T-cell (primary cell): ENCODE measurements around the gene LRRC75A. TPM values are rescaled to one million over a fixed set of nuclear protein-coding genes. Genes with fewer than 3 reads are reported as not detected.
A peak's percentile ranks its signal among the peaks of the same experiment; 100 is the strongest.

ENCODE experiments used
- ATAC-seq, 4 experiments: fragments of 200-7000 bp in 3 of 4; fragments of 150-1000 bp in 1 of 4; cut with Tn5 transposase; replicated peaks in 1 of 4; 1 replicate in 3 of 4; 2 replicates in 1 of 4; pipeline ENCODE4 v1.10.0; 2021; ENCODE audit warnings: moderate library complexity in 3 of 4, mild to moderate bottlenecking in 2 of 4, moderate number of reproducible peaks in 1 of 4
- CTCF ChIA-PET, 2 donors: fragments of 300-600 bp; sonication (Branson Sonifier 250); formaldehyde crosslinking; loops; one replicate each; lab custom pipeline; 2022; ENCODE audit warnings: antibody characterized with exemption in 2 of 2; lab: Charles Lee
- POLR2A ChIA-PET, 2 donors: fragments of 300-600 bp; sonication (Branson Sonifier 250); formaldehyde crosslinking; loops; one replicate each; lab custom pipeline; 2022; ENCODE audit warnings: antibody characterized with exemption in 2 of 2; lab: Charles Lee
- DNase-seq, 35 experiments: peaks; one replicate each; pipeline versions ENCODE4 v3.0.0 to v3.0.0-alpha.2; 2013 to 2023
- H3K27ac ChIP-seq: one replicate; pipeline ENCODE4 v1.5.1; 2013; ENCODE audit warnings: low read length
- H3K27me3 ChIP-seq, 2 experiments: replicated peaks in 1 of 2; 1 replicate in 1 of 2; 2 replicates in 1 of 2; pipeline versions ENCODE4 v1.6.1 to v1.7.0; 2013; ENCODE audit warnings: low read length in 1 of 2, mixed read lengths in 1 of 2; ENCODE audit not compliant: control insufficient read depth in 2 of 2, insufficient read depth in 2 of 2; ENCODE audit errors: extremely low read depth in 1 of 2
- H3K36me3 ChIP-seq, 2 donors: 1 replicate in 1 of 2; 2 replicates in 1 of 2; pipeline versions ENCODE4 v1.6.1 to v1.7.0; 2013; ENCODE audit warnings: low read length in 1 of 2; ENCODE audit not compliant: control insufficient read depth in 2 of 2, insufficient read depth in 1 of 2; ENCODE audit errors: extremely low read depth in 1 of 2
- H3K4me1 ChIP-seq, 2 experiments: 1 replicate in 1 of 2; 2 replicates in 1 of 2; pipeline versions ENCODE4 v1.6.1 to v1.7.0; 2013; ENCODE audit warnings: low read length in 2 of 2, mixed read lengths in 1 of 2; ENCODE audit not compliant: insufficient read depth in 2 of 2, control insufficient read depth in 1 of 2; ENCODE audit errors: extremely low read depth in 1 of 2
- H3K4me3 ChIP-seq, 2 donors: 1 replicate in 1 of 2; 2 replicates in 1 of 2; pipeline versions ENCODE4 v1.5.1 to v1.7.0; 2013; ENCODE audit warnings: mild to moderate bottlenecking in 2 of 2, low read length in 1 of 2, moderate library complexity in 1 of 2; ENCODE audit not compliant: control insufficient read depth in 1 of 2; ENCODE audit errors: extremely low read depth in 1 of 2
- H3K9me3 ChIP-seq: 2 replicates; pipeline ENCODE4 v1.7.0; 2013
- H3K27ac Mint-ChIP-seq, 2 donors: one replicate each; pipeline ENCODE4 v1.8.0; 2020 to 2021; ENCODE audit warnings: mild to moderate bottlenecking in 2 of 2, mixed read lengths in 2 of 2
- H3K27me3 Mint-ChIP-seq, 2 donors: one replicate each; pipeline ENCODE4 v1.8.0; 2021 to 2022; ENCODE audit warnings: mixed read lengths in 2 of 2
- H3K36me3 Mint-ChIP-seq: one replicate; pipeline ENCODE4 v1.8.0; 2021; ENCODE audit warnings: mixed read lengths
- H3K4me1 Mint-ChIP-seq, 3 donors: one replicate each; pipeline ENCODE4 v1.8.0; 2020 to 2022; ENCODE audit warnings: mixed read lengths in 3 of 3, mild to moderate bottlenecking in 1 of 3
- H3K4me3 Mint-ChIP-seq, 3 donors: one replicate each; pipeline ENCODE4 v1.8.0; 2020 to 2022; ENCODE audit warnings: mild to moderate bottlenecking in 3 of 3, mixed read lengths in 3 of 3, moderate library complexity in 3 of 3
- H3K9me3 Mint-ChIP-seq, 3 donors: one replicate each; pipeline ENCODE4 v1.8.0; 2020 to 2022; ENCODE audit warnings: mixed read lengths in 3 of 3
- WGBS: methylation state at CpG from one replicate; pipeline ENCODE4 v1.1.5; 2013; ENCODE audit warnings: missing lambda C conversion rate; ENCODE audit not compliant: insufficient coverage; 5-methylcytosine and 5-hydroxymethylcytosine counted together
- total RNA-seq, 35 experiments: library from RNA in 6 of 35; stranded (reverse) in 6 of 35; fragments of 120-200 nt in 1 of 35; gene quantifications; one replicate each; pipeline versions ENCODE4 v1.2.1 to v1.2.4 and lab custom pipeline; 2013 to 2026

LRRC75A gene
- total RNA-seq, 5 donors from 2014 or later (not counting 1 experiment from before 2014, with no cell fraction given): 3.5 to 7.8 (median 5.4) TPM

- CTCF ChIA-PET: interaction anchor here in 1 of 2 donors (0.6 kb wide), 1 partner anchor 123 kb away, joined by 6 read pairs; no protein-coding TSS in a partner anchor
- H3K9me3 ChIP-seq: no peaks in the 10 kb centered on the region
- ATAC-seq (no peak), DNase-seq (no peak)
- H3K4me3 ChIP-seq: no peak overlapping the region
- H3K36me3 ChIP-seq: peaks cover 0 to 5% of the 10 kb centered on the region in 2 donors
- H3K27me3 ChIP-seq: no peaks in the 10 kb centered on the region
- Mint-ChIP-seq H3K36me3 (peaks cover 8% of the 10 kb centered on the region), H3K27me3 (no peaks in the 10 kb centered on the region), H3K4me3 (no peak overlapping the region), H3K27ac (no peak overlapping the region), H3K9me3 (no peaks in the 10 kb centered on the region), H3K4me1 (peaks cover 0 to 2% (median 2%) of the 10 kb centered on the region in 3 donors)
- WGBS: 94% methylated on average over 13 of the region's 17 CpGs
- H3K27ac ChIP-seq: no peak overlapping the region
- H3K4me1 ChIP-seq: no peaks in the 10 kb centered on the region
- POLR2A ChIA-PET: no interaction called here
These were observed 31.0 kb downstream of the LRRC75A start for GRCh38 chr17:16460796-16461605.

GRCh38 chr17:16459855-16460550 lies 32.0 kb downstream of the LRRC75A start:
- ATAC-seq (no peak), DNase-seq (no peak)
- ChIA-PET CTCF (no interaction called here), POLR2A (no interaction called here)
- Mint-ChIP-seq H3K27ac (peak overlapping the region in 1 of 2 donors; percentile 6), H3K4me3 (no peak overlapping the region), H3K9me3 (no peaks in the 10 kb centered on the region), H3K36me3 (peaks cover 8% of the 10 kb centered on the region), H3K27me3 (no peaks in the 10 kb centered on the region), H3K4me1 (peaks cover 0 to 2% (median 2%) of the 10 kb centered on the region in 3 donors)
- no peak overlapping the region for H3K27ac ChIP-seq
- H3K9me3 ChIP-seq: no peaks in the 10 kb centered on the region
- H3K36me3 ChIP-seq: peaks cover 0 to 5% of the 10 kb centered on the region in 2 donors
- WGBS: 90% methylated on average over 2 of the region's 5 CpGs
- no peak overlapping the region for H3K4me3 ChIP-seq
- no peaks in the 10 kb centered on the region for H3K27me3 ChIP-seq
- H3K4me1 ChIP-seq: no peaks in the 10 kb centered on the region

- POLR2A ChIA-PET: no interaction called here
- Histone ChIP-seq H3K9me3 (no peaks in the 10 kb centered on the region), H3K27me3 (no peaks in the 10 kb centered on the region), H3K36me3 (peaks cover 0 to 5% of the 10 kb centered on the region in 2 donors), H3K4me1 (no peaks in the 10 kb centered on the region), H3K4me3 (no peak overlapping the region), H3K27ac (no peak overlapping the region)
- H3K4me3 Mint-ChIP-seq: no peak overlapping the region
- no peaks in the 10 kb centered on the region for H3K27me3 Mint-ChIP-seq
- ATAC-seq (no peak), DNase-seq (no peak)
- no peaks in the 10 kb centered on the region for H3K9me3 Mint-ChIP-seq
- peaks cover 8% of the 10 kb centered on the region for H3K36me3 Mint-ChIP-seq
- H3K27ac Mint-ChIP-seq: no peak overlapping the region
- CTCF ChIA-PET: no interaction called here
- H3K4me1 Mint-ChIP-seq: peaks cover 0 to 2% (median 2%) of the 10 kb centered on the region in 3 donors
- WGBS: 94% methylated on average over 7 of the region's 11 CpGs
These were observed 32.7 kb downstream of the LRRC75A start for GRCh38 chr17:16459271-16459670.

GRCh38 chr17:16456742-16457316 lies 35.2 kb downstream of the LRRC75A start:
- WGBS: 91% methylated on average over 9 of the region's 9 CpGs
- Mint-ChIP-seq H3K27ac (no peak overlapping the region), H3K36me3 (peaks cover 8% of the 10 kb centered on the region), H3K4me1 (peaks cover 2 to 7% (median 6%) of the 10 kb centered on the region in 3 donors), H3K4me3 (no peak overlapping the region), H3K9me3 (no peaks in the 10 kb centered on the region), H3K27me3 (no peaks in the 10 kb centered on the region)
- ATAC-seq (no peak), DNase-seq (no peak)
- ChIA-PET POLR2A (no interaction called here), CTCF (no interaction called here)
- Histone ChIP-seq H3K36me3 (peaks cover 0 to 5% of the 10 kb centered on the region in 2 donors), H3K4me1 (peaks cover 0 to 8% of the 10 kb centered on the region in 2 experiments), H3K9me3 (no peaks in the 10 kb centered on the region), H3K27me3 (no peaks in the 10 kb centered on the region), H3K27ac (no peak overlapping the region), H3K4me3 (no peak overlapping the region)

GRCh38 chr17:16455997-16456741 lies 35.8 kb downstream of the LRRC75A start:
- ChIA-PET POLR2A (no interaction called here), CTCF (no interaction called here)
- H3K27me3 ChIP-seq: no peaks in the 10 kb centered on the region
- Mint-ChIP-seq H3K27me3 (no peaks in the 10 kb centered on the region), H3K4me1 (peaks cover 2 to 7% (median 6%) of the 10 kb centered on the region in 3 donors), H3K27ac (no peak overlapping the region), H3K4me3 (no peak overlapping the region), H3K36me3 (peaks cover 8% of the 10 kb centered on the region), H3K9me3 (no peaks in the 10 kb centered on the region)
- no peak for DNase-seq
- H3K4me1 ChIP-seq: peaks cover 0 to 8% of the 10 kb centered on the region in 2 experiments
- no peak overlapping the region for H3K4me3 ChIP-seq
- H3K27ac ChIP-seq: no peak overlapping the region
- no peaks in the 10 kb centered on the region for H3K9me3 ChIP-seq
- peaks cover 0 to 5% of the 10 kb centered on the region in 2 donors for H3K36me3 ChIP-seq
- ATAC-seq: no peak
- 86% methylated on average over 5 of the region's 5 CpGs for WGBS

- Histone ChIP-seq H3K9me3 (no peaks in the 10 kb centered on the region), H3K4me3 (no peak overlapping the region), H3K36me3 (peaks cover 6% of the 10 kb centered on the region in 2 donors), H3K27me3 (no peaks in the 10 kb centered on the region), H3K4me1 (peaks cover 0 to 8% of the 10 kb centered on the region in 2 experiments), H3K27ac (no peak overlapping the region)
- CTCF ChIA-PET: interaction anchor here (0.6 to 1.9 kb wide), 6 partner anchors 9 to 181 kb away, joined by 3 to 6 read pairs (median 4); no protein-coding TSS in a partner anchor
- H3K4me3 Mint-ChIP-seq: no peak overlapping the region
- H3K36me3 Mint-ChIP-seq: peaks cover 1% of the 10 kb centered on the region
- WGBS: 100% methylated on average over 3 of the region's 4 CpGs
- peaks cover 0 to 7% (median 7%) of the 10 kb centered on the region in 3 donors for H3K4me1 Mint-ChIP-seq
- H3K27me3 Mint-ChIP-seq: no peaks in the 10 kb centered on the region
- ATAC-seq (peak in 1 of 4 experiments; percentile 6), DNase-seq (no peak)
- H3K9me3 Mint-ChIP-seq: no peaks in the 10 kb centered on the region
- POLR2A ChIA-PET: no interaction called here
- H3K27ac Mint-ChIP-seq: peak overlapping the region; percentile 11 to 34
These were observed 38.5 kb downstream of the LRRC75A start for GRCh38 chr17:16453493-16453851.
